A549 treated with Hydrocortisone at 1 μM for 4 hours (cell line): Measurements from ENCODE around the gene RPS4Y2. TPM values are rescaled to one million over a fixed set of nuclear protein-coding genes. Genes with fewer than 3 reads are reported as not detected.

ENCODE experiments used
- total RNA-seq: library from RNA; stranded (reverse); fragments of 200-300 nt; extraction: Qiagen RNA extraction; gene quantifications from 5 replicates; pipeline ENCODE4 v1.2.3, GENCODE V29; 2022

The RPS4Y2 gene
- not detected in 5 replicates for total RNA-seq

GRCh38 chrY:20755808-20756207, at the start of gene RPS4Y2:
TSS of gene RPS4Y2 (plus strand) at chrY:20756108. CDS start at chrY:20756164, 56 bp downstream.

Other genes starting within 250 kb of the RPS4Y2 start
- 23.5 to 34.0 TPM (median 24.4 TPM) in 5 replicates for gene EIF1AY, start 180.3 kb upstream of the RPS4Y2 start, total RNA-seq